GM12891 (cell line): Measurements from ENCODE around the gene B3GLCT.

ENCODE experiments used
- DNase-seq: peaks from one replicate; pipeline ENCODE4 v3.0.0; 2011; ENCODE audit warnings: low spot score; ENCODE audit not compliant: insufficient read length
- FAIRE-seq: peaks from 2 replicates; lab custom pipeline; 2011; peaks lifted over from hg19 to GRCh38; lab: Jason Lieb, UNC
- PAX5 ChIP-seq: IDR thresholded peaks from 2 replicates; pipeline ENCODE4 v1.6.1; 2011; ENCODE audit warnings: low read length, moderate library complexity, mild to moderate bottlenecking; ENCODE audit not compliant: insufficient read depth, severe bottlenecking
- POLR2A ChIP-seq: IDR thresholded peaks from 2 replicates; pipeline ENCODE4 v1.6.1; 2011; ENCODE audit warnings: low read depth, low read length, control low read depth
- POLR2AphosphoS5 ChIP-seq: IDR thresholded peaks from 2 replicates; pipeline ENCODE4 v1.6.1; 2011; ENCODE audit warnings: low read depth, low read length, control low read depth
- POU2F2 ChIP-seq: IDR thresholded peaks from 2 replicates; pipeline ENCODE4 v1.6.1; 2011; ENCODE audit warnings: low read depth, mild to moderate bottlenecking, control low read depth, low read length, moderate library complexity
- SPI1 ChIP-seq: IDR thresholded peaks from 2 replicates; pipeline ENCODE4 v1.6.1; 2011; ENCODE audit warnings: low read depth, low read length, control low read depth
- TAF1 ChIP-seq: IDR thresholded peaks from 2 replicates; pipeline ENCODE4 v1.6.1; 2011; ENCODE audit warnings: low read depth, low read length, control low read depth

Gene B3GLCT

GRCh38 chr13:31264151-31264550 lies 64.4 kb downstream of the B3GLCT start:
- TF ChIP-seq POLR2AphosphoS5: no peak
- TF ChIP-seq POLR2A: no peak
- TF ChIP-seq TAF1: no peak
- TF ChIP-seq POU2F2: no peak
- no peak for TF ChIP-seq SPI1
- TF ChIP-seq PAX5: no peak
- DNase-seq (no peak), FAIRE-seq (no peak)

- DNase-seq: no peak
- TF ChIP-seq PAX5 (no peak), TAF1 (no peak), POLR2A (no peak), POU2F2 (no peak), SPI1 (no peak), POLR2AphosphoS5 (no peak)
- no peak for FAIRE-seq
Measured at GRCh38 chr13:31267126-31267784, 67.5 kb downstream of the B3GLCT start.

- FAIRE-seq (no peak), DNase-seq (no peak)
- TF ChIP-seq POLR2AphosphoS5 (no peak), POLR2A (no peak), TAF1 (no peak), PAX5 (no peak), POU2F2 (no peak), SPI1 (no peak)
Measured at GRCh38 chr13:31274390-31274789, 74.6 kb downstream of the B3GLCT start.

- TF ChIP-seq SPI1 (no peak), TAF1 (no peak), POLR2AphosphoS5 (no peak), POU2F2 (no peak), POLR2A (no peak), PAX5 (no peak)
- DNase-seq (no peak), FAIRE-seq (no peak)
Measured at GRCh38 chr13:31276421-31276820, 76.6 kb downstream of the B3GLCT start.

GRCh38 chr13:31278869-31279268 lies 79.1 kb downstream of the B3GLCT start:
- TF ChIP-seq TAF1: no peak
- no peak for TF ChIP-seq POLR2AphosphoS5
- no peak for TF ChIP-seq PAX5
- no peak for TF ChIP-seq SPI1
- no peak for TF ChIP-seq POLR2A
- no peak for TF ChIP-seq POU2F2
- no peak for FAIRE-seq
- no peak for DNase-seq

- TF ChIP-seq POLR2A: no peak
- no peak for TF ChIP-seq PAX5
- TF ChIP-seq POU2F2: no peak
- TF ChIP-seq POLR2AphosphoS5: no peak
- TF ChIP-seq SPI1: no peak
- TF ChIP-seq TAF1: no peak
- no peak for DNase-seq
- no peak for FAIRE-seq
Measured at GRCh38 chr13:31282741-31283455, 83.1 kb downstream of the B3GLCT start.

GRCh38 chr13:31286930-31287329 lies 87.2 kb downstream of the B3GLCT start:
- TF ChIP-seq POLR2AphosphoS5 (no peak), SPI1 (no peak), TAF1 (no peak), POU2F2 (no peak), POLR2A (no peak), PAX5 (no peak)
- no peak for DNase-seq
- FAIRE-seq: no peak

- DNase-seq (no peak), FAIRE-seq (no peak)
- no peak for TF ChIP-seq TAF1
- TF ChIP-seq SPI1: no peak
- TF ChIP-seq POLR2AphosphoS5: no peak
- TF ChIP-seq POU2F2: no peak
- no peak for TF ChIP-seq POLR2A
- TF ChIP-seq PAX5: no peak
Measured at GRCh38 chr13:31301119-31301518, 101.3 kb downstream of the B3GLCT start.

- TF ChIP-seq POLR2A (no peak), SPI1 (no peak), PAX5 (no peak), TAF1 (no peak), POLR2AphosphoS5 (no peak), POU2F2 (no peak)
- DNase-seq: no peak
- FAIRE-seq: no peak
Measured at GRCh38 chr13:31310356-31310755, 110.6 kb downstream of the B3GLCT start.
